ENCODE measurements around the gene MFN2.
A peak's percentile ranks its signal among the peaks of the same experiment; 100 is the strongest.

The MFN2 gene

DNA sequence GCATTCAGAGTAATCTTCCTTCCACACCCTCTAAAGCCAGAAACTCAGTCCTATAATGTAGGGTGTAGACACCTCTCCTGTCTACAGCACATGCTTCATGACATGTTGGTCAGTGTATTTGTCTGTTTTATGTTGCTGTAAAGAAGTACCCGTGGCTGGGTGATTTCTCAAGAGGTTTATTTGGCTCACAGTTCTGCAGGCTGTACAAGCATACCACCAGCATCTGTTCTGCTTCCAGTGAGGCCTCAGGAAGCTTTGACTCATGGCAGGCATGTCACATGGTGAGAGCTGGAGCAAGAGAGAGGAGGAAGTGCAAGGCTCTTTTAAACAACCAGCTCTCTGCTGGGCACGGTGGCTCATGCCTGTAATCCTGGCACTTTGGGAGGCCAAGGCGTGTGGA, 33.6 kb upstream of the MFN2 start:
- peaks cover 3% of the 10 kb centered on the region for H3K9me3 Mint-ChIP-seq
- no peak overlapping the region for H3K27ac Mint-ChIP-seq
- DNase-seq = no peak
- no peaks in the 10 kb centered on the region for H3K4me1 Mint-ChIP-seq
- peaks cover 4% of the 10 kb centered on the region for H3K36me3 Mint-ChIP-seq
- no peaks in the 10 kb centered on the region for H3K27me3 Mint-ChIP-seq
- CTCF ChIA-PET = no interaction called here
- H3K4me3 Mint-ChIP-seq = no peak overlapping the region

DNA sequence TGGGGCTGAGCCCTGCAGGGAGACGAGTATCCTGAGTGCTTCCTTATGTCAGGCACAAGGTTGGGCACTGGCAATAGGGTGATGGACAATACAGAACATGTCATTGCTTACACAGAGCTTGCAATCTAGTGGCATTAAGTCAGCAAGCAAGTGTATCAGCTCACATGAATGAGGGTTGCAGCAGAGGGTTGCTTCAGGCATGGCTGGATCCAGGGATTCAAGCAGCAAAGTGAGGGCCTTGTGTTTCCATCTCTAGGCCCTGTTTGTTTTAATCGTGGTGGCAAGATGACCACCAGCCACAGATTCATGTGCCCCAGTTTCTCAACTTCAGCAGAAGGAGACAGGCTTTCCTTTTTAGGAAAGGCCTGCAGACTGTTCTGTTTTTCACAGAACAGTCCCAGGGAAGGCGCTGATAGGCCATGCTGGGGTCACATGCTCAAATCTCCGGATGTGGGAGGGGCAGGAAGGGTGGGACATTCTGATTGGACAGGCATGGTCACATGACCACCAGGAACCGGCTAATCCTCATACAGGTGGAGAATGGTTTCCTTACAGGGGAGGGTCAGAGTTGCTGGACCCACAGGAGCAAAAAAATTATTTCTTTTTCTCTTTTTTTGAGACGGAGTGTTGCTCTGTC, 31.3 kb upstream of the MFN2 start:
- CTCF ChIA-PET = no interaction called here
- Mint-ChIP-seq H3K9me3 (peaks cover 3% of the 10 kb centered on the region), H3K36me3 (peaks cover 4% of the 10 kb centered on the region)

DNA sequence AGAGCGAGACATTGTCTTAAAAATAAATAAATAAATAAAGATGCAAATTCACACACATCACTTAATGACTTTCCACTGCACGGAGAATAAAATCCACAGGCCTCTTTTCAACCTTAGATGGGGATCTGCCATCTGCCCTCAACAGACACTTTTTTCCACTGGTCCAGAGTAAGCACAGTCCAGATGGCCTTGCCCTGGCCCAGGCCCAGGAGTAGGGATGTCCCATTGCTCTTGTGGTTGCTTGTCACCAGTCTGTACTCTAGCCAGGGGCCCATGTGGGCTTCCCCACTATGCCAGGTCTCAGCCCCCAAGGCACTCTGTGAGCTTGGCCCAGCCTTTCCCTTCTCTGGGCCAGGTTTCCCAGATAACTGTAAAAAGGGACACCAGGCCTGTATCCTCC, 28.3 kb upstream of the MFN2 start:
- no peaks in the 10 kb centered on the region for H3K9me3 Mint-ChIP-seq
- peaks cover 4% of the 10 kb centered on the region for H3K36me3 Mint-ChIP-seq
- no peaks in the 10 kb centered on the region for H3K4me1 Mint-ChIP-seq
- no peak overlapping the region for H3K27ac Mint-ChIP-seq
- no peak overlapping the region for H3K4me3 Mint-ChIP-seq
- CTCF ChIA-PET = no interaction called here
- DNase-seq = no peak
- no peaks in the 10 kb centered on the region for H3K27me3 Mint-ChIP-seq

More for the DNA sequence above, 31.3 kb upstream of the MFN2 start:
- no peak overlapping the region for H3K4me3 Mint-ChIP-seq
- DNase-seq = no peak
- H3K27me3 Mint-ChIP-seq = no peaks in the 10 kb centered on the region
- H3K27ac Mint-ChIP-seq = no peak overlapping the region
- H3K4me1 Mint-ChIP-seq = no peaks in the 10 kb centered on the region

DNA sequence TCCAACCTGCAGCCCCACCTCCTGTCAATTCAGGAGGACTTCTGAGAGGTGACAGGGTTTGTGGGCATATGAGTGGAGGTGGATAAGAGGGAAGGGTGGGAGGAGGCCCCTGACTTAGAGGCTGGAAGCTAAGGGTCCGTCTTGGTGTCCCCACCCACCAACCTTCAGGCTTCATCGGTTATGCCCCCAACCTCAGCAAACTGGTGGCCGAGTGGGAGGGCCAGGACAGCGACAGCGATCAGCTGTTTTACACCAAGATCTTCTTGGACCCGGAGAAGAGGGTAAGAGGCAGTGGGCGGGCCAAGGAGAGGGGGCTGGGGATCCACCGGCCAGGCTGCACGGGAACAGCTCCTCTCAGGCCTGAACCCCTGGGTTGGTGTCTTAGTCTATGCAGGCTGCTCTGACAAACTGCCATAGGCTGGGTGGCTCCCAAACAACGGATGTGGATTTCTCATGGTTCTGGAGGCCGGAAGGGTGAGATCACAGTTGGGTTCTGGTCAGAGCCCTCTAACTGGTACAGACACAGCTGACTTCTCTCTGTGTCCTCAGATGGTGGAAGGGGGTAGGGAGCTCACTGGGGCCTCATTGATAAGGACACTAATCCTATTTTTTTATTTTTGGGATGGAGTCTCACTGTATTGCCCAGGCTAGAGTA, 27.7 kb upstream of the MFN2 start:
- Mint-ChIP-seq H3K9me3 (no peaks in the 10 kb centered on the region), H3K27me3 (no peaks in the 10 kb centered on the region), H3K4me1 (no peaks in the 10 kb centered on the region), H3K4me3 (no peak overlapping the region), H3K36me3 (peaks cover 4% of the 10 kb centered on the region), H3K27ac (no peak overlapping the region)
- no peak for DNase-seq
- CTCF ChIA-PET = interaction anchor here (0.6 kb wide), 1 partner anchor 36 kb away, joined by 3 read pairs; no protein-coding TSS in a partner anchor

DNA sequence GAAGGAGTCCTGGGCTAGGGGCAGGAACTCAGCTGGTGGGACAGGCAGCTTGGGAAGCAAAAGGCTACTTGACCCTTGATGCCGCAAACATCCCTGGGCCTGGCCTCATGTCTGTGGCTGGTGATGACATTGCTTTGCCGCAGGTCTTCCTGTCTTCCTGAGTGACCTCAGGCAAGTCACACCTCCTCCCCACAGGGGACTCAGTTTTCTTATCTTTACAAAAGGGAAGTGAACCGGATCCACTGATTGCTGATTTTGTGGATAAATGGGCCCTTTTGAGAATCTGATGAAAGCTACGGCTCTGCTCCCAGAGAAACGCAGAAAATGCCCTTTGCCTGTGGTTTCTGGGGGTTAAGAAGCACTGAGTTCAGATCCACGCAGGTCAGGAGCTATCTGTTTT, 25.0 kb upstream of the MFN2 start:
- no peaks in the 10 kb centered on the region for H3K9me3 Mint-ChIP-seq
- DNase-seq = no peak
- CTCF ChIA-PET = no interaction called here

DNA sequence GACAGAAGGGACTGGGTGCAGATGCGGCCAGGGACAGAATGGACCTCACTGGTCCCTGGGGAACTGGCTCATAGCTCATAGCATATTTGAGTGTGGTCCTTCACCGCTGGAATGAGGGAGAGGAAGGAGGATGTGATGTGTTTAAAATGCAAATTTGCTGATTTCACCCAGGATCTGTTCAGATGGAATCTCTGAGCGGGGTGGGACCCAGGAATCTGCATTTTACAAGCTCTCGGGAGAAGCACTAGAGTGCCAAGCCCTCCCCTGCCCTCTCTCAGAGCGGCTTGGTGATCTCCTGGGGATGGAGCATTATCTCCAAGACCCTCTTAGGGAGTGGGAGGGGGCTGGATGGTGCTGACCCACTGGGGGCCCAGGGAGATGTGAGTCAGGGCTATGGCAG, 22.8 kb upstream of the MFN2 start:
- DNase-seq = no peak
- Mint-ChIP-seq H3K4me3 (no peak overlapping the region), H3K9me3 (no peaks in the 10 kb centered on the region), H3K36me3 (no peaks in the 10 kb centered on the region), H3K4me1 (no peaks in the 10 kb centered on the region), H3K27ac (no peak overlapping the region), H3K27me3 (no peaks in the 10 kb centered on the region)
- CTCF ChIA-PET = interaction anchor here (0.6 kb wide), 2 partner anchors 10 to 73 kb away, joined by 3 read pairs; no protein-coding TSS in a partner anchor

More for the DNA sequence above, 25.0 kb upstream of the MFN2 start:
- Mint-ChIP-seq H3K4me3 (no peak overlapping the region), H3K36me3 (no peaks in the 10 kb centered on the region), H3K27ac (no peak overlapping the region), H3K27me3 (no peaks in the 10 kb centered on the region), H3K4me1 (no peaks in the 10 kb centered on the region)

DNA sequence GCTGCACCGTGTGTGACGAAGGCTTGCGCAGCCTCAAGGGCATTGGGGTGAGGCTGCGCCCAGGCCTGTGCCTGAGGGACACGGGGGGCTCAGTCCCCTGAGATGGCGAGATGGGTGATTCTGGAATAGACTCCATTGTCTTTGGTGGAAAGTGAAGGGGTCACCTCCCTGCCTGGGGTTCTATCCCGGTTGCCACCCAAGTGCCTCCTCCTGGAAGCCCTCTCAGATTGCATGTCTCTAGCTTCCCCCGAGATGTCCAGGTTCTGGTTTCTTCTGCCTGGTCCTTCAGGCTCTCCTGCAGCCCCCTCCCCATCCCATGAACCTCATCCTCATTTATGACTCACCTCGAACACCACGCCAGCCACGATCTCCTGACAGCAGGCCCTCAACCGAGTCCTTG, 22.3 kb upstream of the MFN2 start:
- Mint-ChIP-seq H3K9me3 (no peaks in the 10 kb centered on the region), H3K4me1 (no peaks in the 10 kb centered on the region), H3K27me3 (no peaks in the 10 kb centered on the region), H3K36me3 (no peaks in the 10 kb centered on the region), H3K4me3 (no peak overlapping the region), H3K27ac (no peak overlapping the region)
- CTCF ChIA-PET = interaction anchor here (0.6 kb wide), 1 partner anchor 10 kb away, joined by 3 read pairs; no protein-coding TSS in a partner anchor
- no peak for DNase-seq

DNA sequence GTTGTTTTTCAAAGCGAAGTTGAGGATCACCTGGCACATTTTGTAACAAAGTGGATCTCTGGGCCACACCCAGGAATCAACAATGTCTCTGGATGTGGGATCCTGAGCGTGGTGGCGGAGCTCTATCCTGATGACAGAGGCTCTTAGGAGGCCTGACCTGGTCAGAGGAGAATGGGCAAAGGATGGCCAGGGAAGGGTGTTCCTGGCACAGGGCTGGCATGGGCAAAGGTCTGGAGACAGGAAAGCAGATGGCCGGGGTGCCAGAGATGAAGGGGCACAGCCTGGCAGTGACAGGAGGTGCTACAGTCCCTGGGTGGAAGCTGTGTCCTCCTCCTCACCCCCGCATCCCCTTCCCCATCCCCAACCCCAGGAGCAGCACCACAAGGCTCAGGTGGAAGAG, 20.0 kb upstream of the MFN2 start:
- H3K9me3 Mint-ChIP-seq = no peaks in the 10 kb centered on the region
- DNase-seq = no peak
- no peak overlapping the region for H3K4me3 Mint-ChIP-seq
- no peaks in the 10 kb centered on the region for H3K27me3 Mint-ChIP-seq
- no peaks in the 10 kb centered on the region for H3K4me1 Mint-ChIP-seq
- CTCF ChIA-PET = interaction anchor here (0.7 kb wide), 1 partner anchor 596 kb away, joined by 3 read pairs; no protein-coding TSS in a partner anchor
- no peak overlapping the region for H3K27ac Mint-ChIP-seq
- no peaks in the 10 kb centered on the region for H3K36me3 Mint-ChIP-seq

DNA sequence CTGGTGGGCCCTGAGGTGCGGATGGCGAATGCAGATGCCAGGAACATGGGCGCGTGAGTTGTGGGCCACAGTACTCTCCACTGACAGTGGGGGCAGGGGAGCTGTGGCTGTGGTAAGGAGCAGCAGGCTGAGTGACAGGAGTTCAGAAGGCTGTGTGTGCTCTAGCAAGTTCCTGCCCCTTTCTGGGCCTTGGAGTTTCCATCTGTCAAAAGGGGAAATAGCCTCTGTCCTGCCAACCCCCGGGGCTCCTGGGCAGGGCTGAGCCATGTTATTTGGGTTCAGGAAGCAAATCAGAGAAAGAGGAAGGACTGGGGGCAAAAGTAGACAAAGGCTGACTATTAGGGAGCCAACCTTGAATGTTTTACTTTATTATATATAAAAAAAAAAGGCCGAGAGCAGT, 19.5 kb upstream of the MFN2 start:
- H3K36me3 Mint-ChIP-seq = no peaks in the 10 kb centered on the region
- H3K4me3 Mint-ChIP-seq = no peak overlapping the region
- no peaks in the 10 kb centered on the region for H3K4me1 Mint-ChIP-seq
- no peak overlapping the region for H3K27ac Mint-ChIP-seq
- CTCF ChIA-PET = interaction anchor here (0.7 kb wide), 1 partner anchor 39 kb away, joined by 5 read pairs; no protein-coding TSS in a partner anchor
- no peak for DNase-seq
- no peaks in the 10 kb centered on the region for H3K27me3 Mint-ChIP-seq
- H3K9me3 Mint-ChIP-seq = no peaks in the 10 kb centered on the region

DNA sequence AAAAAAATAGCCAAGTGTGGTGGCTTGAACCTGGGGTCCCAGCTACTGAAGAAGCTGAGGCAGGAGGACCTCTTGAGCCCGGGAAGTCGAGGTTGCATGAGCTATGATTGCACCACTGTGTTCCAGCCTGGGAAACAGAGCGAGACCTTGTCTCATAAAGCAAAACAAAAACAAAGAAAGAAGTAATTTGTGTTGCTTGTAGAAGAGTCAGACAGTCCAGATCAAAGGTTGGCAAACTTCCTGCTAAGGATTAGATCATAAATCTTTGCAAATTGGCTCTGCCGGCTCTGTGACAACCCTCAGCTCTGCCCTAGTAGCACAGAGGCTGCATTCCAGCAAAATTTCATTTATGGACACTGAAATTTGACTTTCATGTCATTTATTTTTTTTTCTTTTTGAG, 19.0 kb upstream of the MFN2 start:
- no peak overlapping the region for H3K4me3 Mint-ChIP-seq
- no peak overlapping the region for H3K27ac Mint-ChIP-seq
- H3K36me3 Mint-ChIP-seq = no peaks in the 10 kb centered on the region
- no peaks in the 10 kb centered on the region for H3K4me1 Mint-ChIP-seq
- DNase-seq = no peak
- H3K27me3 Mint-ChIP-seq = no peaks in the 10 kb centered on the region
- CTCF ChIA-PET = interaction anchor here (0.7 kb wide), 1 partner anchor 39 kb away, joined by 5 read pairs; no protein-coding TSS in a partner anchor
- H3K9me3 Mint-ChIP-seq = no peaks in the 10 kb centered on the region

DNA sequence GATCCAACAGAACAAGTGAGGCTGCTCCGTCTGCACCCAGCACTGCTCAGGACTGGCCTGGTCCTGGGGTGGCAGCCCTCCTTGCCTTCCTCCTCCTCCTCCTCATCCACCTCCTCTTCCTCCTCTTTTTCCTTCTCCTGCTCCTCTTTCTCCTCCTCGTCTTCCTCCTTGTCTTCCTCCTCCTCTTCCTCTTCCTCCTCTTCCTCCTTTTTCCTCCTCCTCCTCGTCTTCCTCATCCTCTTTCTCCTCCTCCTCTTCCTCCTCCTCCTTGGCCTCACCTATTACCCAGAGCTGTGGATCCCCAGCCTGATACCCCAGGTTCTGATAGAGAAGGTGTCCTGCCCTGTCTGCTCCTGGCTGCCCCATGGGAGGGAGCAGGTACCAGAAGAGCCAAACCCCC, 16.6 kb upstream of the MFN2 start:
- H3K27me3 Mint-ChIP-seq = no peaks in the 10 kb centered on the region
- CTCF ChIA-PET = no interaction called here
- peaks cover 2% of the 10 kb centered on the region for H3K36me3 Mint-ChIP-seq
- no peaks in the 10 kb centered on the region for H3K4me1 Mint-ChIP-seq
- H3K27ac Mint-ChIP-seq = no peak overlapping the region
- H3K4me3 Mint-ChIP-seq = no peak overlapping the region
- no peaks in the 10 kb centered on the region for H3K9me3 Mint-ChIP-seq
- DNase-seq = no peak

DNA sequence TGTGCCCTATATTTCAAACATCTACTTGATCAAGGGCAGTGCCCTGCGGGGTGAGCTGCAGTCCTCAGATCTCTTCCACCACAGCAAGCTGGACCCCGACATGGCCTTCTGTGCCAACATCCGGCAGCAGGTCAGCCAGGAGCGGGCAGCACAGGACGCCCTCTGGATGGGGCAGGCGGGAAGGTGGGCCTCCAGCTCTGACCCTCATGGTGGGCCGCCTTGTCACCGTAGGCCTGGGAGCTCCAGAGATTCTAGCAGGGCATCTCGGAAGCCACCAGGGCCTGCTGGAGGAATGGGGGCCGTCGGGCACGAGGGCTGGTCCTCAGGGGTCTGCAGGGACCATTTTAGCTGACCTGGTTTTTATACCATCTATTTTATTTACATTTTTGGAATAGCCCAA, 15.6 kb upstream of the MFN2 start:
- CTCF ChIA-PET = interaction anchor here (1.5 kb wide), 1 partner anchor 126 kb away, joined by 4 read pairs; no protein-coding TSS in a partner anchor
- H3K4me3 Mint-ChIP-seq = no peak overlapping the region
- no peaks in the 10 kb centered on the region for H3K4me1 Mint-ChIP-seq
- H3K9me3 Mint-ChIP-seq = no peaks in the 10 kb centered on the region
- H3K36me3 Mint-ChIP-seq = peaks cover 2% of the 10 kb centered on the region
- no peak overlapping the region for H3K27ac Mint-ChIP-seq
- no peak for DNase-seq
- no peaks in the 10 kb centered on the region for H3K27me3 Mint-ChIP-seq

DNA sequence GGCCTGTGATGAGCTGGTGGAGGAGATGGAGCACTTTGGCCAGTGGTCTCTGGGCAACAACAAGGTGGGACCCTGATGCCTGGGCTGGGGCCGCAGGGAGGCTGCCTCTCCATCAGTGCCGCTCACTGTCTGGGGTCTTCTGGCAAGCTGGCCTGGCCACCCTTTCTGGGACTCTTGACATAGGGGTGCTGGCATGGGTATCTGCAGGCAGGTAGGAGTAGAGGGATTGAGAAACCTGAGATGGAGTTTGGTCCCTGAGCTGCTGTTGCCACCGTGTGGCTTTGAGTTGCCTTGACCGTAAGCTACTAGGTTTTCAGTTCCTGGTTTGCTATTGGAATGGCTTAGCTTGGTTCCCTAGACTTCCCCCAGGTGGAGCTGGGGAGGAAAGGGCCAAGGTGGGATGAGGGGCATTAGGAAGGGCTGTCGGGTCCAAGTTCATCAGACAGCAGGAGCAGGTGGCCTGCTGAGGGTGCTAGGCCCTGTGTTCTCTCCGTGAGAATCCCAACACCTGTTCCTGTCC, 13.2 kb upstream of the MFN2 start:
- no peak overlapping the region for H3K4me3 Mint-ChIP-seq
- H3K36me3 Mint-ChIP-seq = peaks cover 2% of the 10 kb centered on the region
- no peaks in the 10 kb centered on the region for H3K9me3 Mint-ChIP-seq
- no peaks in the 10 kb centered on the region for H3K27me3 Mint-ChIP-seq
- peaks cover 4% of the 10 kb centered on the region for H3K4me1 Mint-ChIP-seq
- CTCF ChIA-PET = interaction anchor here (0.5 to 1.5 kb wide), 8 partner anchors 9 to 398 kb away, joined by 3 to 7 read pairs (median 3); no protein-coding TSS in a partner anchor
- DNase-seq = peak; percentile 33
- no peak overlapping the region for H3K27ac Mint-ChIP-seq

DNA sequence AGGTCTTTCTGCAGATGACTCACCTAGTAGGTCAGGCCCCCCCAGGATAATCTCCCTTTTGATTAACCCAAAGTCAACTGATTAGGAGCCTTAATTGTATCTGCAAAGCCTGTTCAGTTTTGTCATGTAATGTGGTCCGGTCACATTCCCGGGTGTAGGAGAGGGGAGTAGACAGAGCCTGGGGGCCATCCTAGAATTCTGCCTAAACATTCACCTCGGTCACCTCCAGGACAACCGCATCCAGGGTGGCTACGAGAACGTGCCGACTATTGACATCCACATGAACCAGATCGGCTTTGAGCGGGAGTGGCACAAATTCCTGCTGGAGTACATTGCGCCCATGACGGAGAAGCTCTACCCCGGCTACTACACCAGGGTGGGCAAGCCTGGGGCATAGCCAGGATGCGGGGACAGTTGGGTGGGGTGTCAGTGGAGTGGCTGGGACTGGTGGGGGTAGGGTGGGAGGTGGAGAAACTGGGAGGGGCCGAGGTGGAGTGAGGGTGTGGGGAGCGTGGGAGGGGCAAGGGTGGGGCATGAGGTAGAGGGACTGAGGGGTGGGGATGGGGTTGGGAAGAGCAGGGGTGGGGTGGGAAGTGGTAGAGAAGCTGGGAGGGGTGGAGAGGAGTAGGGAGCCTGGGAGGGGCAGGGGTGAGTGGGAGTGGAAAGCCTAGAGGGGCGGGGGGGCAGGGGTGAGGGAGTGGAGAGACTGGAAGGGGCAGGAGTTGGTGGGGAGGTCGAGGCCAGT, 9.6 kb upstream of the MFN2 start:
- no peak overlapping the region for H3K27ac Mint-ChIP-seq
- CTCF ChIA-PET = no interaction called here
- peaks cover 9% of the 10 kb centered on the region for H3K36me3 Mint-ChIP-seq
- H3K4me1 Mint-ChIP-seq = peaks cover 29% of the 10 kb centered on the region
- no peak overlapping the region for H3K4me3 Mint-ChIP-seq
- H3K27me3 Mint-ChIP-seq = no peaks in the 10 kb centered on the region
- H3K9me3 Mint-ChIP-seq = no peaks in the 10 kb centered on the region
- DNase-seq = no peak
